Endodermal cell (in vitro differentiated cells): ENCODE data around the gene ANKRD42. TPM values are rescaled to one million over a fixed set of nuclear protein-coding genes. Genes with fewer than 3 reads are reported as not detected.
"Not testable (repeated sequence)": the region's sequence is repeated elsewhere in the genome, so short reads cannot be mapped to it uniquely, and the experiment has no call there.

Source experiments
- DNase-seq: peaks from one replicate; pipeline ENCODE4 v3.0.0-alpha.2; 2017
- H3K27ac ChIP-seq: 2 replicates; pipeline ENCODE4 v1.5.1; 2013; ENCODE audit warnings: mild to moderate bottlenecking, low read depth, low read length, moderate library complexity
- H3K27me3 ChIP-seq: 2 replicates; pipeline ENCODE4 v1.6.1; 2013; ENCODE audit warnings: mild to moderate bottlenecking, low read length, moderate library complexity; ENCODE audit not compliant: insufficient read depth, control insufficient read depth, poor library complexity, severe bottlenecking
- H3K36me3 ChIP-seq: 2 replicates; pipeline ENCODE4 v1.7.0; 2013; ENCODE audit warnings: mild to moderate bottlenecking, low read length, moderate library complexity; ENCODE audit not compliant: control insufficient read depth, insufficient read depth
- H3K4me1 ChIP-seq: one replicate; pipeline ENCODE4 v1.7.0; 2013; ENCODE audit warnings: low read length; ENCODE audit not compliant: control insufficient read depth, insufficient read depth
- H3K4me3 ChIP-seq: 2 replicates; pipeline ENCODE4 v1.5.1; 2013; ENCODE audit warnings: mild to moderate bottlenecking, low read length, moderate library complexity
- H3K9ac ChIP-seq: 2 replicates; pipeline ENCODE4 v1.6.1; 2013; ENCODE audit warnings: mild to moderate bottlenecking, low read length, moderate library complexity; ENCODE audit not compliant: poor library complexity, severe bottlenecking; ENCODE audit errors: extremely low read depth
- H3K9me3 ChIP-seq: 2 replicates; pipeline ENCODE4 v1.6.1; 2013; ENCODE audit warnings: mild to moderate bottlenecking, low read length, moderate library complexity; ENCODE audit not compliant: control insufficient read depth
- H3K27ac Mint-ChIP-seq: 2 replicates; pipeline ENCODE4 v1.8.0; 2020; ENCODE audit warnings: mixed read lengths
- H3K27me3 Mint-ChIP-seq: 2 replicates; pipeline ENCODE4 v1.8.0; 2021; ENCODE audit warnings: mild to moderate bottlenecking, mixed read lengths; ENCODE audit not compliant: insufficient read depth
- H3K36me3 Mint-ChIP-seq: 2 replicates; pipeline ENCODE4 v1.8.0; 2020; ENCODE audit warnings: low read depth, mixed read lengths
- H3K4me1 Mint-ChIP-seq: 2 replicates; pipeline ENCODE4 v1.8.0; 2020; ENCODE audit warnings: mixed read lengths
- H3K4me3 Mint-ChIP-seq: 2 replicates; pipeline ENCODE4 v1.8.0; 2020; ENCODE audit warnings: mild to moderate bottlenecking, moderate library complexity, mixed read lengths
- H3K9me3 Mint-ChIP-seq: 2 replicates; pipeline ENCODE4 v1.8.0; 2020; ENCODE audit warnings: mild to moderate bottlenecking, mixed read lengths
- CTCF ChIP-seq: fragments of 200-600 bp; sonication (generic); conservative IDR thresholded peaks from 2 replicates; pipeline ENCODE4 v1.5.0; 2021; ENCODE audit warnings: antibody characterized with exemption, mild to moderate bottlenecking
- WGBS, 2 experiments: methylation state at CpG; one replicate each; pipeline versions ENCODE4 v1.1.5 to v1.1.7; 2013; ENCODE audit warnings: missing lambda C conversion rate in 2 of 2, mixed read lengths in 1 of 2; ENCODE audit not compliant: insufficient coverage in 1 of 2, insufficient read length in 1 of 2; 5-methylcytosine and 5-hydroxymethylcytosine counted together
- total RNA-seq, 2 donors: library from RNA; stranded (reverse); fragmentation: NEBNext Ultra II Directional in 1 of 2; extraction: Animal tissue kit (Norgen Biotek cat#: 25700) in 1 of 2; gene quantifications; 2 replicates in 1 of 2; 3 replicates in 1 of 2; pipeline ENCODE4 v1.2.1, GENCODE V29; 2021

ANKRD42 gene
- total RNA-seq, 2 donors from 2014 or later, result 11.1 to 11.4 TPM

GRCh38 chr11:83259559-83259958 lies 66.0 kb downstream of the ANKRD42 start:
- no peak for DNase-seq
- H3K27ac ChIP-seq, result no peak overlapping the region
- H3K36me3 ChIP-seq, result peaks cover 66% of the 10 kb centered on the region
- no peaks in the 10 kb centered on the region for H3K27me3 ChIP-seq
- no peaks in the 10 kb centered on the region for H3K4me1 ChIP-seq
- H3K36me3 Mint-ChIP-seq, result peaks cover 28% of the 10 kb centered on the region
- WGBS, 2 experiments, result 88 to 94% methylated on average over 1 of the region's 1 CpG
- no peak for TF ChIP-seq CTCF
- H3K27ac Mint-ChIP-seq, result no peak overlapping the region
- no peak overlapping the region for H3K4me3 Mint-ChIP-seq
- no peaks in the 10 kb centered on the region for H3K9me3 ChIP-seq
- H3K9me3 Mint-ChIP-seq, result no peaks in the 10 kb centered on the region
- no peak overlapping the region for H3K9ac ChIP-seq
- no peaks in the 10 kb centered on the region for H3K27me3 Mint-ChIP-seq
- no peak overlapping the region for H3K4me3 ChIP-seq
- peaks cover 6% of the 10 kb centered on the region for H3K4me1 Mint-ChIP-seq

GRCh38 chr11:83265331-83265730 lies 71.8 kb downstream of the ANKRD42 start:
- H3K4me1 Mint-ChIP-seq, result peaks cover 35% of the 10 kb centered on the region
- no peak overlapping the region for H3K27ac ChIP-seq
- no peak for DNase-seq
- H3K36me3 Mint-ChIP-seq, result peaks cover 64% of the 10 kb centered on the region
- H3K9me3 ChIP-seq, result peaks cover 16% of the 10 kb centered on the region
- no peak overlapping the region for H3K4me3 ChIP-seq
- no peak overlapping the region for H3K9ac ChIP-seq
- H3K9me3 Mint-ChIP-seq, result peaks cover under 1% of the 10 kb centered on the region
- no peak for TF ChIP-seq CTCF
- H3K27ac Mint-ChIP-seq, result no peak overlapping the region
- peaks cover 62% of the 10 kb centered on the region for H3K36me3 ChIP-seq
- WGBS, 2 experiments, result no CpG with 5 or more reads among the region's 1 CpG
- H3K27me3 ChIP-seq, result no peaks in the 10 kb centered on the region
- H3K4me3 Mint-ChIP-seq, result no peak overlapping the region
- H3K27me3 Mint-ChIP-seq, result no peaks in the 10 kb centered on the region
- no peaks in the 10 kb centered on the region for H3K4me1 ChIP-seq

- peaks cover 79% of the 10 kb centered on the region for H3K36me3 Mint-ChIP-seq
- WGBS, 2 experiments, result 100% methylated on average over 1 of the region's 2 CpGs; no CpG with 5 or more reads in 1 of the 2 experiments
Measured at GRCh38 chr11:83269080-83269479, 75.6 kb downstream of the ANKRD42 start.

GRCh38 chr11:83271734-83272133 lies 78.2 kb downstream of the ANKRD42 start:
- not testable (repeated sequence) for H3K27me3 ChIP-seq, H3K27ac ChIP-seq, H3K27me3 Mint-ChIP-seq, DNase-seq, H3K9ac ChIP-seq, H3K4me3 Mint-ChIP-seq, H3K27ac Mint-ChIP-seq, H3K4me1 ChIP-seq
- peaks cover 73% of the 10 kb centered on the region for H3K36me3 Mint-ChIP-seq
- peaks cover 31% of the 10 kb centered on the region for H3K4me1 Mint-ChIP-seq
- 94 to 97% methylated on average over 3 to 5 of the region's 5 CpGs for WGBS, 2 experiments
- Histone ChIP-seq H3K9me3 (peaks cover 11% of the 10 kb centered on the region), H3K4me3 (peak overlapping the region; percentile 35), H3K36me3 (peaks cover 55% of the 10 kb centered on the region)
- peaks cover 22% of the 10 kb centered on the region for H3K9me3 Mint-ChIP-seq

More at GRCh38 chr11:83269080-83269479, 75.6 kb downstream of the ANKRD42 start:
- not testable (repeated sequence) for H3K9ac ChIP-seq, DNase-seq, H3K27ac ChIP-seq, H3K27me3 Mint-ChIP-seq, H3K4me1 ChIP-seq, H3K27me3 ChIP-seq, H3K4me3 ChIP-seq
- Mint-ChIP-seq H3K27ac (peak overlapping the region; percentile 13), H3K4me1 (peaks cover 31% of the 10 kb centered on the region), H3K4me3 (peak overlapping the region; percentile 32), H3K9me3 (peaks cover 22% of the 10 kb centered on the region)
- Histone ChIP-seq H3K9me3 (peaks cover 28% of the 10 kb centered on the region), H3K36me3 (peaks cover 51% of the 10 kb centered on the region)
